ENCODE data around the gene TSPO. TPM values are rescaled to one million over a fixed set of nuclear protein-coding genes. Genes with fewer than 3 reads are reported as not detected.
"Not testable (repeated sequence)": the region's sequence is repeated elsewhere in the genome, so short reads cannot be mapped to it uniquely, and the experiment has no call there.

TSPO gene
- total RNA-seq, 1 donor from 2014 or later = 0.79 TPM

DNA sequence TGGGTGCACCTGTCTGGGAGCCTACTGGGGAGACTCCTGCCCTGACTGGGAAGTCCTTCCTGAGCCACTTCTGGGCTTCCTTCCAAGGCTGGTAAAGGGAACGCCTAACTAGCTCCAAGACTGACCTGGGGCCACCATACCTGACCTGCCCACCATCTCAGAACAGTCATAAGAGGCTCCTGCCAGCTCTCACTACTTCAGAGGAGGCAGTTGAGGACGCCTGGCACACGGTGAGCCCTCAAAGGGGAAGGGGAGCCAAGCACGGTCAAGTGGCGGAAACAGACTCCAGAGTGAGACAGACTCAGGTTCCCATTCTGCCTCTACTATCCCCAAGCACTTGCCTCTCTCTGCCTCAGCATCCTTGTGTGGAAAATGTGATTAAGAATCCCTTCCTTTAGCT is 15.8 kb upstream of the TSPO start:
- DNase-seq (ENCODE audit: low spot score, unreplicated experiment) = no peak
- TF ChIP-seq, protein P1, sequence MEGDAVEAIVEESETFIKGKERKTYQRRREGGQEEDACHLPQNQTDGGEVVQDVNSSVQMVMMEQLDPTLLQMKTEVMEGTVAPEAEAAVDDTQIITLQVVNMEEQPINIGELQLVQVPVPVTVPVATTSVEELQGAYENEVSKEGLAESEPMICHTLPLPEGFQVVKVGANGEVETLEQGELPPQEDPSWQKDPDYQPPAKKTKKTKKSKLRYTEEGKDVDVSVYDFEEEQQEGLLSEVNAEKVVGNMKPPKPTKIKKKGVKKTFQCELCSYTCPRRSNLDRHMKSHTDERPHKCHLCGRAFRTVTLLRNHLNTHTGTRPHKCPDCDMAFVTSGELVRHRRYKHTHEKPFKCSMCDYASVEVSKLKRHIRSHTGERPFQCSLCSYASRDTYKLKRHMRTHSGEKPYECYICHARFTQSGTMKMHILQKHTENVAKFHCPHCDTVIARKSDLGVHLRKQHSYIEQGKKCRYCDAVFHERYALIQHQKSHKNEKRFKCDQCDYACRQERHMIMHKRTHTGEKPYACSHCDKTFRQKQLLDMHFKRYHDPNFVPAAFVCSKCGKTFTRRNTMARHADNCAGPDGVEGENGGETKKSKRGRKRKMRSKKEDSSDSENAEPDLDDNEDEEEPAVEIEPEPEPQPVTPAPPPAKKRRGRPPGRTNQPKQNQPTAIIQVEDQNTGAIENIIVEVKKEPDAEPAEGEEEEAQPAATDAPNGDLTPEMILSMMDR (IDR thresholded peaks at IDR 0.05; ENCODE audit: unreplicated experiment) = no peak
- Mint-ChIP-seq H3K4me1 (ENCODE audit: low read depth) (no peaks in the 10 kb centered on the region), H3K4me3 (ENCODE audit: low read depth) (no peak overlapping the region), H3K27me3 (no peaks in the 10 kb centered on the region), H3K27ac (no peak overlapping the region), H3K36me3 (ENCODE audit: insufficient read depth) (peaks cover 7% of the 10 kb centered on the region), H3K9me3 (ENCODE audit: low read depth) (no peaks in the 10 kb centered on the region)

DNA sequence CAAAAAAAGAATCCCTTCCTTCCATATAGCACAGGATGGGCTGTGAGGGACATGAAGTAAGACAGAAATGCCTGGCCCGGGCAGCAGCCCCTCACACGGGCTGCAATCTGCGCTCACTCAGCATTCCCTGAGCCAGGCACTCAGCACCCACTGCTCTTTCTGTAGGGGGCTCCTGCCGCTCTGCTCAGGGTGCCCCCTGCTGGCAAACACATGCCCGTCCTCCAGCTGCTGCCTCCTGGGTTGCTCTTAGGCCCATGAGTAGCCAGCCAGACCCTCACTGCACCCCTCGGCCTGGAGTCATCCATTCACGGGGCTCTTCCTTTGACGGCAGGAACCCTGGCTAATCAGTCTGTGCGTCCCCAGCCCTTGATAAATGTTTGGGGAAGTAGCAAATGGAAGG is 15.1 kb upstream of the TSPO start:
- DNase-seq (ENCODE audit: low spot score, unreplicated experiment) = peak; percentile 45
- H3K27me3 Mint-ChIP-seq = no peaks in the 10 kb centered on the region
- peaks cover 7% of the 10 kb centered on the region for H3K36me3 Mint-ChIP-seq (ENCODE audit: insufficient read depth)
- no peak overlapping the region for H3K4me3 Mint-ChIP-seq (ENCODE audit: low read depth)
- no peaks in the 10 kb centered on the region for H3K9me3 Mint-ChIP-seq (ENCODE audit: low read depth)
- TF ChIP-seq, protein P1 (IDR thresholded peaks at IDR 0.05; ENCODE audit: unreplicated experiment) = peak; percentile 73
- H3K27ac Mint-ChIP-seq = no peak overlapping the region
- H3K4me1 Mint-ChIP-seq (ENCODE audit: low read depth) = no peaks in the 10 kb centered on the region

DNA sequence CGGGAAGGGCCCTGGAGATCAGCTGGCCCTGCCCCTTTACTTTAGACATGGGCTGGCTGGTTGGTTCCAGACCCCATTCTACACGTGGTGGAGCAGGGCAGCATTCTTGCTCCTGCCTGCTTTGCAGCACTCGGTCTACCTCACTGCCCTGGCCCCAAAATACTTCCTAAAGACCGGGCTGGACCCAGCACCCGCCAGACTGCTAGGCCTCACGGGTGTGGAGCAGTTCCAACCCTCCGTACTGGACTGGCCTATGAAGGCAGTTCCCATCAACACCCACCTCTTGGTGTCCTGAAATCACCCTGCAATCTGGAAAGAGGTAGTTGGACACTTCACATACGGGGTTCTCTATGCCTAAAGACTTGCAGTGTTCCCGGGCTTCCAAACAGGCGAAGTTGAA is 14.6 kb upstream of the TSPO start:
- no peak overlapping the region for H3K4me3 Mint-ChIP-seq (ENCODE audit: low read depth)
- H3K9me3 Mint-ChIP-seq (ENCODE audit: low read depth) = no peaks in the 10 kb centered on the region
- H3K4me1 Mint-ChIP-seq (ENCODE audit: low read depth) = peaks cover 1% of the 10 kb centered on the region
- TF ChIP-seq, protein P1 (IDR thresholded peaks at IDR 0.05; ENCODE audit: unreplicated experiment) = no peak
- H3K27me3 Mint-ChIP-seq = no peaks in the 10 kb centered on the region
- no peak overlapping the region for H3K27ac Mint-ChIP-seq
- H3K36me3 Mint-ChIP-seq (ENCODE audit: insufficient read depth) = peaks cover 7% of the 10 kb centered on the region
- no peak for DNase-seq (ENCODE audit: low spot score, unreplicated experiment)

DNA sequence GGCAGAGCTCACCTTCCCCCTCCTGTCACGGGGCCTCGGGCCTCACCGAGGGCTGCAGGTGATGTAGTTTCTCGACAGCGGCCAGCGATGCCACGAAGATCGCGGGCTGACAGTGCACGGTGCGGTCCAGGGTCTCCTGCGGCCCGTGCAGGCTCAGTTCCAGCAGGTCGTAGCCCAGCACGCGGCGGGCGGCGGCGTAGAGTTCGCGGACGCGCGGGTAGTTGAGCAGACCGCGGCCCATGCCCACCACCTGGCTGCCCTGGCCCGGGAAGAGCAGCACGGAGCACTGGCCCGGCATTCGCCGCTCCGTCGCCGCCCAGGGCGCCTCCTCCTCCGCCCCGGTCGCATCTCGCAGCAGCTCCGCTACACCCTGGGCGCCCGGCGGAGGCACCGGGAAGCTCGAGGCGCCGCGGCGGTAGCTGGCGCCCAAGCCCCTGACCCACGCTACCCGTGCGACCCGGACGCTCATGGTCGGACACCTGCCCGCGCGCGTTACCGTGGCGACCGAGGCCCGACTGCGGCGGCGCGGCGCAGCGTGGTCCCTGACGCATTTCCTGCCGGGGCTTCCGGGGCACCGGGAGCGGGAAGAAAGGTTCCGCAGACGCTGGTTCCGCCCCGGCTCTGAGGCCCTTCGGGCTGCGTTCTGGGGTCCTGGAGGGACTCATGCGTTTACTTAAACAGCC is 8.3 kb upstream of the TSPO start, which contains the start of gene MCAT:
TSS of gene MCAT (minus strand) at position 519 of the 683 bp plus-strand sequence. CDS start at position 469, 50 bp downstream.
- Mint-ChIP-seq H3K27ac (peak within 1 kb of the TSS; percentile 90), H3K4me1 (ENCODE audit: low read depth) (peaks cover 7% of the 10 kb centered on the region), H3K36me3 (ENCODE audit: insufficient read depth) (peaks cover 2% of the 10 kb centered on the region), H3K27me3 (peaks cover 8% of the 10 kb centered on the region), H3K4me3 (ENCODE audit: low read depth) (peak within 1 kb of the TSS; percentile 90), H3K9me3 (ENCODE audit: low read depth) (no peaks in the 10 kb centered on the region)
- TF ChIP-seq, protein P1 (IDR thresholded peaks at IDR 0.05; ENCODE audit: unreplicated experiment) = no peak
- DNase-seq (ENCODE audit: low spot score, unreplicated experiment) = peak; percentile 64

DNA sequence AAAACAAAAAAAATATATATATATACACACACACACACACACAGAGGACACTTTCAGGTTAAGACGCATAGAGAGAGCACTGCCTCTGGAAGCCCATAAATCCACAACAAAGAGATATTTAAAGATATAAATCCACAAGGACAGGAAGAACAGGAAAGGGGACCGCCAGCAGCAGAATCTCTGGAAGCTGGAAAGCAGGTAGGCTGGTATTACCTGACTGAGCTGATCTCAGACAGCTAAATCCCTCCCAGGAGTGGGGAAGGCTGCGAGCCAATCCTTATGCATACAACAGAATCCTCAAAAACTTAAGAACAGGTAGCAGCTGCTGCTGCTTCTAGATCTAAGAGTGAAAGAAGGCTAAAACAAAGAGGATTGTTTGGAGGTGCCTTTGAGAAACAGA is 6.4 kb upstream of the TSPO start:
- Mint-ChIP-seq H3K27me3 (peaks cover 11% of the 10 kb centered on the region), H3K4me1 (ENCODE audit: low read depth) (peaks cover 7% of the 10 kb centered on the region), H3K27ac (no peak overlapping the region), H3K9me3 (ENCODE audit: low read depth) (no peaks in the 10 kb centered on the region), H3K4me3 (ENCODE audit: low read depth) (no peak overlapping the region), H3K36me3 (ENCODE audit: insufficient read depth) (peaks cover 2% of the 10 kb centered on the region)
- TF ChIP-seq, protein P1 (IDR thresholded peaks at IDR 0.05; ENCODE audit: unreplicated experiment) = no peak
- no peak for DNase-seq (ENCODE audit: low spot score, unreplicated experiment)

DNA sequence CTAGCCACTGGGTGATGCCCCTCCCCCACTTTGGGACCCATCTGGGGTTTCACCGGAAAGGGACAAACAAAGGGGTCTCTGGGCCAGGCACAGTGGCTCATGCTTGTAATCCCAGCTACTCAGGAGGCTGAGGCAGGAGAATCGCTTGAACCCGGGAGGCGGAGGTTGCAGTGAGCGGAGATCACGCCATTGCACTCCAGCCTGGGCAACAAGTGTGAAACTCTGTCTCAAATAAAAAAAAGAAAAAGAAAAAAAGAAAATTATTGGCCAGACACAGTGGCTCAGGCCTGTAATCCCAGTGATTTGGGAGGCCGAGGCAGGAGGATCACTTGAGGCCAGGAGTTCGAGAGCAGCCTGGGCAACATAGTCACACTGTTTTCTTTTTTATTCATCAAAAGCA is 6.0 kb upstream of the TSPO start:
- not testable (repeated sequence) for H3K27ac Mint-ChIP-seq; H3K4me3 Mint-ChIP-seq (ENCODE audit: low read depth); H3K36me3 Mint-ChIP-seq (ENCODE audit: insufficient read depth); H3K9me3 Mint-ChIP-seq (ENCODE audit: low read depth); H3K4me1 Mint-ChIP-seq (ENCODE audit: low read depth); DNase-seq (ENCODE audit: low spot score, unreplicated experiment)
- H3K27me3 Mint-ChIP-seq = peaks cover 12% of the 10 kb centered on the region

DNA sequence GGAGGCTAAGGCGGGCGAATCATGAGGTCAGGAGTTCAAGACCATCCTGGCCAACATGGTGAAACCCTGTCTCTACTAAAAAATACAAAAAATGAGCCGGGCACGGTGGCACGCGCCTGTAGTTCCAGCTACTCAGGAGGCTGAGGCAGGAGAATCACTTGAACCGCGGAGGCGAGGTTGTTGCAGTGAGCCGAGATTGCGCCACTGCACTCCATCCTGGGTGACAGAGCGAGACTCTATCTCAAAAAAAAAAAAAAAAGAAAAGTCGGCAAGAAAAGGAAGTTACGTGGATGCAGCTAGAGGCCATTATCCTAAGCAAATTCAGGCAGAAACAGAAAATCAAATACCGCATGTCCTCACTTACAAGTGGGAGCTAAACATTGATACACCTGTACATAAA is 5.0 kb upstream of the TSPO start:
- not testable (repeated sequence) for DNase-seq (ENCODE audit: low spot score, unreplicated experiment); H3K9me3 Mint-ChIP-seq (ENCODE audit: low read depth); H3K36me3 Mint-ChIP-seq (ENCODE audit: insufficient read depth); H3K4me3 Mint-ChIP-seq (ENCODE audit: low read depth); H3K27ac Mint-ChIP-seq; H3K4me1 Mint-ChIP-seq (ENCODE audit: low read depth)
- peaks cover 20% of the 10 kb centered on the region for H3K27me3 Mint-ChIP-seq
